Stimulated activated CD4-positive, alpha-beta T cell treated with anti-CD3 and anti-CD28 coated beads, Interleukin-12 subunit alpha, Interleukin-12 subunit beta, amount 100 ng/mL, for 24 hours (primary cell): ENCODE measurements around the gene FRMD3.

Source experiments
- DNase-seq, 2 experiments: peaks; one replicate each; pipeline ENCODE4 v3.0.0-alpha.2; 2020; ENCODE audit warnings: low read depth in 2 of 2

FRMD3 gene

GRCh38 chr9:83334320-83334719 lies 203.9 kb downstream of the FRMD3 start:
- peak; percentile 36 to 64 for DNase-seq

DNA sequence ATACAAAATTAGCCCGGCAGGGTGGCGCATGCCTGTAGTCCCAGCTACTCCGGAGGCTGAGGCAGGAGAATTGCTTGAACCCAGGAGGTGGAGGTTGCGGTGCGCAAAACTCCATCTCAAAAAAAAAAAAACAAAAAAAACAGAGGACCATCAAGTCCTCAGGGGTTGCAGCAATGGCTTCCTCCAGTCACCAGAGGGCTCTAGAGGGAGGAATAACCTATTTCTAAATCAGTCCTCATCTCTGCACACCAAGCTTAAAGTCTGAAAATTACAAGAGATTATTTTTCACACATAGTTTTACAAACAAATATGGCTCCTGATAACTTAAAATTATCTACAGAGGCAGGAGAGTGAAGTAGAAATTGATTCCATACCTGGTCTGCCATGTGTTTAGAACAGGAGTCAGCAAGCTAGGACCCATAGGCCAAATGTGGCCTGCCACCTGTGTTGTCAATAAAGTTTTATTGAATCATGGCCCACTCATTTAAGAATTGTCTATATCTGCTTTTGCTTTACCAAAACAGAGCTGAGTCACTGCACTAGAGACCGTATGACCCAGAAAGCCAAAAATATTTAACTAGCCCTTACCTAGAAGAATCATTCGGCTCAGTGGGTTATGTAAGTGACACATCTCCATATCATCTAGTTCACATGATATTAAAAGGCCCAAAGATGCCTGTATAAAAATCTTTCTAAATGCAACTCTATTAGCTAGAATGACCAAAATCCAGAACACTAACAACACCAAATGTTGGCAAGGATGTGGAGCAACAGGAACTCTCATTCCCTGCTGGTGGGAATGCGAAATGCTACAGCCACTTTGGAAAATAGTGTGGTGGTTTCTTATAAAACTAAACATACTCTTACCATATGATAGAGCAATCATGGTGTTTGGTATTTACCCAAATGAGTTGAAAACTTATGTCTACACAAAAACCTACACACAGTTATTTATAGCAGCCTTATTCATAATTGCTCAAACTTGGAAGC lies 207.7 kb downstream of the FRMD3 start:
- DNase-seq = no peak

GRCh38 chr9:83327750-83328622 lies 210.2 kb downstream of the FRMD3 start:
- no peak for DNase-seq

GRCh38 chr9:83327323-83327722 lies 210.9 kb downstream of the FRMD3 start:
- no peak for DNase-seq

- DNase-seq = no peak
These were observed 215.1 kb downstream of the FRMD3 start for GRCh38 chr9:83323148-83323547.

DNA sequence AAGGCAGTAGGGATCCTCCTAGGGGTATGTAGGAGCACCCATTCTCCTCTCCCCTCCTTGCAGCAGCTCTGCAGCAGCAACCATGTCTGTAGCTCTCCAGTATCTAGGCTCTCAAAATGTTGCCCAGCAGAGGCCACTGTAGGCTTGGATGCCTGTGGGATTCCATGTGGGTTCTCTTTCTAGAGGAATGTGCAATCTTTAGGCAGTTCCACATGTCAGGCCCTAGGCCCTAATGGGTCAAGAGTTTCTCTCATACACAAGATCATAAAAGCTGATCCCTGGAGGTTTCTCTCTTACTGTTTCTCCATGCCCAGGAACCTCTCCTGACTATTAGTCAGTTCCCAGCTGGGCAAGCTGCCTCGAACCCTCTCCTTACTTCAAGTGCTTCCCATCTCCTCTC lies 215.8 kb downstream of the FRMD3 start:
- DNase-seq = no peak

- DNase-seq = no peak
These were observed 221.0 kb downstream of the FRMD3 start for GRCh38 chr9:83317244-83317643.

- DNase-seq = no peak
These were observed 222.6 kb downstream of the FRMD3 start for GRCh38 chr9:83315649-83316048.

GRCh38 chr9:83313781-83314180 lies 224.4 kb downstream of the FRMD3 start:
- DNase-seq = no peak

- no peak for DNase-seq
These were observed 225.7 kb downstream of the FRMD3 start for GRCh38 chr9:83312537-83312936.

DNA sequence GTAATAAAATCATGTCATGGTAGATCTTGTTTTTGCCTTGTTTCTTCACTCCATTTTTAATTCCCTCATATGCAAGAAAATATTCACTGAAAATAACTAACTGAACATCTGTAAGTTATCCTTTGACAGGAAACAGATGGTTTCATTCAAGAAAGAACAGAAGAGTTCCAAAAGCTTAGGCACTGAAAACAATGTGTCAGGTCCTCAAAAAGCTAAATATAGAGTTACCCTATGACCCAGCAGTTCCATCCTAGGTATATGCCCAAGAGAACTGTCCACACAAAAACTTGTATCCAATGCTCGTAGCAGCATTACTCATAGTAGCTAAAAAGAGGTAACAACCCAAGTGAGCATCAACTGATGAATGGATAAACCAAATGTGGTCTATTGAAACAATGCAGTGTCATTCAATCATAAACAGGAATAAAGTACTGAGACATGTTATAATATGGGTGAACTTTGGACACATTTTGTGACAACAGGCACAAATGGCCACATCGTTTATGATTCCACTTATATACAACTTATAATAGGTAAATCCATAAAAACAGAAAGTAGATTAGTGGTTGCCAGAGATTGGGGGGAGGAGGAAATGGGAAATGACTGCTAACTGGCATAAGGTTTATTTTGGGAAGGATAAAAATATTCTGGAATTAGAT lies 231.0 kb downstream of the FRMD3 start:
- no peak for DNase-seq

DNA sequence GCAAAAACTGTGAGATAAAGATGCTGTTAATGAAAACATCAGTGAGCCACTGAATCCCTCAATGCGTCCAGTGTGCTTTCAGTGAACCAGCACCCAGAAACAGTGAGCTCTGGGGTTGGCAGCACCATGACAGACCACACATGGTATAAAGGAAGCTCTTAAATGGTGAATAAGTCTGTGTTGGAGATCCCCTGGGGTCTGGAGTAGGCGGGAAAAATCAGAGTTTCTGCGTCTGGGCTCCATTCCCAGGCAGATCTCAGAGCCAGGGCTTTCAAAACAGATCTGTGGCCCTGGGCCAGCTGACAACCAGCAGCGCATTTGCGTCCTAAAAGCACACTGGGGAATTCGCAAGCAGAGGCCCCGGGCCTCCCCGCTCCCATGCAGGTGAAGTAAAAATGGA lies 233.5 kb downstream of the FRMD3 start:
- DNase-seq = no peak

DNA sequence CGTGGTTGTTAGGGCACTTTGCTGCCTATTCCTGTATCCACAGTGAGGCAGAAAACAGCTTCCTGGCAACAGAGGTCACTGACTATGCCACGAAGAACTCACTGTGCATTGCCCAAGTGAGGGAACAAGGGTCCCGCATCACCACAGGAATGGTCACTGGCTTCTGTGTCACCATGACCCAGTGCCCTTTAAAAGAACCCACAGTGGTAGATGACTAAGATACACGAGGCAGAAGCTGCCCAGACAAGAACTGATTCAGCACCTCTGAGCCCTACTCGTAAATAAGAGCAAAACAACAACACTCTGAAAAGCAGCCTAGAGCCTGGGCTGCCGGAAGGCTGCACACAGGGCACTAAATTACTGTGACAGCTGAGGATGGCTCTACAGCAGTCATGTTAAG lies 238.6 kb downstream of the FRMD3 start:
- no peak for DNase-seq

DNA sequence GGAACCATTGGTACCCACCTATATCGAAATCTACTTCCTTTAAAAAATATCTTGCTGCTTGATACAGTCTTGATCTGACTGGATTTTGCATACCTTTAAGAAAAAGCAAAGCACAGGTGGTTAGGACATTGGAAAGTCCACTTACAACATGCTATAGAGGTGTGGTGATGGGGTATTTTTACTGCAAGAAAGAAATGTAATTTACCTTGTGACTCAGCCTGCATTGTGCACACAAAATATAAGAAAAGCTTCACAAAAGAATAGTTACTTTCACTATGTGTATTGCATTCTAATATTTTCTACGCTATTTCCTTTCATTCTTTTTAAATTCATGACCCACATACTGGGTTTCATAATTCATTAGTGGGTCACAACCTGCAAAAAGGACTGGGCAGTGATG lies 239.1 kb downstream of the FRMD3 start:
- DNase-seq = no peak

DNA sequence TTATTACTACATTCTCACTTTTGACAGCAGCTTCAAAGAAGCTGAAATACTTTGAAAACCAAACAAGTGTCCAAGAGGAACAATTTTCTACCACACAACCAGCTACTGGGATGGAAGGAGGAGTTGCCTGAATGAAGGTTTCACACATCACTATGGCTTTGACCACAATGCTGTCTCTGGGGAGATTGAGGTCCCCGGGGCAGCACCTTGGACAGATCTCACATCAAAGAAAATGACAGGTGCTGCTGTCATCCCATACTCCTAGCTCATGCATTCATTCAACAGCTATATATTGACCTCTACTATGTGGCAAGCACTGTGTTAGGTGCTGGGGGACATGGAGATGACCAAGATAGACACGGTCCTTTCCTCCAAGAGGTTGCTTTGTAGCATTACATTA lies 242.1 kb downstream of the FRMD3 start:
- DNase-seq = no peak

GRCh38 chr9:83294816-83295215 lies 243.4 kb downstream of the FRMD3 start:
- no peak for DNase-seq

- no peak for DNase-seq
These were observed 247.0 kb downstream of the FRMD3 start for GRCh38 chr9:83291196-83291595.

DNA sequence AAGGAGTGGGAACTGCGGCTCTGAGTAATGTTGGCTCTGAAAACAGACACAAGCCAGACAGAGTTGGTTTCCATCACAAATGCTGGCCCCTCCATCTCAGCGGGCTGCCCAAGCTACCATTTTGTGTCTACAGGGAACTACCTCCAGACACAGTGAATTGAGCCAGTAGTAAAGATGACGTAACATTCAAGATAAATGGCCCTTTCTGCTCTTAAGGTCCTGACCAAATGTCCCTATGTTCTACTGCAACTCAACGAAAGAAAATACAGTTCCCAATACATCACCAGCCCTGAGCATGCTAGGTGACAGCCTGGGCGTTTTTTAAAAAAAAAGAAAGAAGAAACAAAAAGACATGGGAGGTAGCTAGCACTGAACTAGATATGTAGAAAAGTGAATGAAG lies 247.5 kb downstream of the FRMD3 start:
- DNase-seq = no peak

GRCh38 chr9:83287021-83287420 lies 251.2 kb downstream of the FRMD3 start:
- DNase-seq = no peak

GRCh38 chr9:83285445-83286225 lies 252.6 kb downstream of the FRMD3 start:
- DNase-seq = no peak

- no peak for DNase-seq
These were observed 253.5 kb downstream of the FRMD3 start for GRCh38 chr9:83284746-83285145.
